ENCODE data around the gene KY.
"Not testable (repeated sequence)": the region's sequence is repeated elsewhere in the genome, so short reads cannot be mapped to it uniquely, and the experiment has no call there.

Gene KY

GRCh38 chr3:134598763-134599545, 51.9 kb downstream of the KY start:
- Mint-ChIP-seq H3K27ac (no peak overlapping the region), H3K36me3 (ENCODE audit: low read depth) (no peaks in the 10 kb centered on the region), H3K4me1 (ENCODE audit: low read depth) (peaks cover 8% of the 10 kb centered on the region), H3K4me3 (no peak overlapping the region), H3K27me3 (peaks cover 10% of the 10 kb centered on the region), H3K9me3 (no peaks in the 10 kb centered on the region)
- DNase-seq, result no peak

DNA sequence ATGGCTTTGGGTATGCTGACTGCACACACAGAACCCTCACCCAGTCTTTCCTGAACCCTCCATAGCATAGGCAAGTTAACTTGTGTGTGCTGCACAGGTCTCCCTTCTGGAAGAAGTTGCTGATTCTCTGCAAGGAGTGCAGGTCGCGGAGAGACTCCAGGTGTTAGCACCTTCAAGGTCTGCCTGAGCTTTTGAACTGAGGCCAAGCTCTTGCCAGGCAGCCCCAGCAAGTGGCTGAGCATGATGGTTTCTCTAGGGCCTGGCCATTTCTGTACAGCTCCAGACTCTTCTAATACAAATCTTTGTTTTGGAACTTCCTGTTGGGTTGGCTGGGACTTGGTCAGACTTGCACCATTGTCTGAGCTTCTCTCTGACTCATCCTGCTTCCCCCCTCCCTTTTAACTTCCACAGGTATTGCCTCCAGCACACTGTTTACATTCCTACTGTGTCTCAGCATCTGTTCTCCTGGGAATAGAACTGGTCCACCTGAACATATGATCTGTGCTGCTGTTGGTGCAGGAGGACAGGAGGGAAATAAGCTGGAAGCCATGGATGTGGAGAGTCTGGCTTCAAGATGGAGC, 53.3 kb downstream of the KY start:
- peaks cover 10% of the 10 kb centered on the region for H3K27me3 Mint-ChIP-seq
- no peak for DNase-seq
- H3K9me3 Mint-ChIP-seq, result no peaks in the 10 kb centered on the region
- peaks cover 8% of the 10 kb centered on the region for H3K4me1 Mint-ChIP-seq (ENCODE audit: low read depth)
- no peak overlapping the region for H3K4me3 Mint-ChIP-seq
- no peaks in the 10 kb centered on the region for H3K36me3 Mint-ChIP-seq (ENCODE audit: low read depth)
- H3K27ac Mint-ChIP-seq, result no peak overlapping the region

GRCh38 chr3:134594986-134595385, 55.8 kb downstream of the KY start:
- not testable (repeated sequence) for H3K4me1 Mint-ChIP-seq (ENCODE audit: low read depth); H3K27ac Mint-ChIP-seq; DNase-seq; H3K27me3 Mint-ChIP-seq; H3K9me3 Mint-ChIP-seq; H3K36me3 Mint-ChIP-seq (ENCODE audit: low read depth); H3K4me3 Mint-ChIP-seq

DNA sequence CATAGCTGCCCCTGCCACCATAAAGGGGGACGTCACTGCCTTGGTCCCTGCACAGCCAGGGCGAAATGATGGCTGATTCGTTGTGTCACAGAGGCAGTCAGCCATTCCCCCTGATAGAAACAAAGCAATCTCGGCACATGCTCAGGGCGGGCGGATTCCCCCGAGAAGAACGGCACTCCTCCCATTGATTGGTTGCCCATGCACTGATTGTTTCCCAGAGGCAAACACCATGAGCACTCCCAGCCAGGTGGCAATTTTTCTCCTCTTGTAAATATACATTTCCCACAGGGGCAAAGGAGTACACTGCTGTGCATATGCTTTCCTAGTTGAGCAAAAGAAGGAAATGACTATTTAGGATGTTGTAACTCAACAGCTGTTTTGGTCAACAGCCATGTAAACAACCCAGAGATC, 56.5 kb downstream of the KY start:
- Mint-ChIP-seq H3K27me3 (no peaks in the 10 kb centered on the region), H3K4me1 (ENCODE audit: low read depth) (no peaks in the 10 kb centered on the region), H3K36me3 (ENCODE audit: low read depth) (no peaks in the 10 kb centered on the region), H3K27ac (no peak overlapping the region), H3K9me3 (no peaks in the 10 kb centered on the region), H3K4me3 (no peak overlapping the region)
- DNase-seq, result no peak

GRCh38 chr3:134592806-134593205, 58.0 kb downstream of the KY start:
- DNase-seq, result no peak
- H3K27ac Mint-ChIP-seq, result no peak overlapping the region

DNA sequence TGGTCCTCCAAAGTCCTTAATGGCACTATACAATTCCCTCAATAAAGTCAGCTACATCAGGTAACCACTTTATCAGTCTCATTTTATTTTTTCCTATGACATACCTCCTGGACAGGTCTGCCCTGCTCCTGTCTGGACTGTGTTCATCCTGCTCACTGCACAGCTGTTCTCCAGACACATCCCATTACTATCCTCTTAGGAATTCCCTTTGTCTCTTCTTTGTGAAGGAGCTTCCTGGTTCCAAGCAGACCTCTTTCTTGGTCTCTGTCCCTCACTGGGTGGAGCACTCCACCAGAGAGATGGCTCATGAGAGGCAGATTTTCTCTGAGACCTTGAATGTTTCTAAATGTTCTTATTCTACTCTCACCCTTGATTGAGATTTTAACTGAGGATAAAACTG, 60.1 kb downstream of the KY start:
- Mint-ChIP-seq H3K4me3 (no peak overlapping the region), H3K36me3 (ENCODE audit: low read depth) (no peaks in the 10 kb centered on the region), H3K27ac (no peak overlapping the region), H3K27me3 (no peaks in the 10 kb centered on the region), H3K4me1 (ENCODE audit: low read depth) (no peaks in the 10 kb centered on the region), H3K9me3 (no peaks in the 10 kb centered on the region)
- DNase-seq, result no peak

More at GRCh38 chr3:134592806-134593205, 58.0 kb downstream of the KY start:
- Mint-ChIP-seq H3K9me3 (no peaks in the 10 kb centered on the region), H3K36me3 (ENCODE audit: low read depth) (no peaks in the 10 kb centered on the region), H3K4me1 (ENCODE audit: low read depth) (no peaks in the 10 kb centered on the region), H3K27me3 (no peaks in the 10 kb centered on the region), H3K4me3 (no peak overlapping the region)

DNA sequence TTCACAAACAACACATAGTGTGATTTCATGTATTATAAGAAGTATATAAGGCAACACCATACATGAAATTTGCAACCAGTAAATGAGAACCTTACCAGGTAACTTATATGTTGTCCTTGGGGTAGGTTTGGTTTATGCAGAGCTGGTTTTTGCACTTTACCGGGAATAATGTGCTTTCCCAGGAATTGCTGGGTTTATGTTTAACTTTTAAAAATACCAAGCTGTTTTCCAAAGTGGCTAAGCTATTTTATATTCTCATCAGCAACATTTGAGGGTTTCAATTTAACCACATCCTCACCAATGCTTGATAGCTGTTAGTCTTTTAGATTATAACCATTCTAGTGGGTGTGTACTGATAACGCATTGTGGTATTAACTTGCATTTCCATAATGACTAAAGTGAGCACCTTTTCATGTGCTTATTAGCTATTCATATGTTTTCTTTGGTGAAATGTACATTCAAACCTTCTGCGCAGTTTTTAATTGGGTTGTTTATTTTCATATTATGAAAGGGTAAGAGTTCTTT, 71.6 kb downstream of the KY start:
- Mint-ChIP-seq H3K27me3 (no peaks in the 10 kb centered on the region), H3K27ac (no peak overlapping the region), H3K36me3 (ENCODE audit: low read depth) (no peaks in the 10 kb centered on the region), H3K4me1 (ENCODE audit: low read depth) (no peaks in the 10 kb centered on the region), H3K4me3 (no peak overlapping the region), H3K9me3 (peaks cover 2% of the 10 kb centered on the region)
- DNase-seq, result no peak

- Mint-ChIP-seq H3K4me3 (no peak overlapping the region), H3K4me1 (ENCODE audit: low read depth) (no peaks in the 10 kb centered on the region), H3K9me3 (peaks cover 6% of the 10 kb centered on the region), H3K27ac (no peak overlapping the region), H3K27me3 (no peaks in the 10 kb centered on the region), H3K36me3 (ENCODE audit: low read depth) (no peaks in the 10 kb centered on the region)
- DNase-seq, result no peak
These were observed 74.0 kb downstream of the KY start for GRCh38 chr3:134576831-134577230.

DNA sequence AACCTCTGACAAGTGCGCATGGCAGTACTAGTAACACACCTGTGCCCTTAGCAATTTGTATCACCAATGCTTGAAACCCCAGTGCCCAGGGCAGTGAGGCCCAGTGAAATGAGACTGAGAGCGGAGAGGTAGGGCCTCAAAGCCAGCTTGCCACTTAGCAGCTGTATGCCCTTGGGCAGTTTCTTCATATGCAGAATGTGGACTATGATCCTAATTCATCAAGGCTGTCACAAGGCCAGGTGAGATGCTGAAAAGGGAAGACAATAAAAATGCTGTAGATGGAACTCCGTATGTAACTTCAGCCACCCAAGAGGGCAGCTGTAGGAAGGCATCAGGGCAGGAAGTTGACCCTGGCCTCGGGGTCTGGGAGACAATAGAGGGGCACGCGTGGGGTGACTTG, 74.4 kb downstream of the KY start:
- no peaks in the 10 kb centered on the region for H3K36me3 Mint-ChIP-seq (ENCODE audit: low read depth)
- no peak overlapping the region for H3K4me3 Mint-ChIP-seq
- DNase-seq, result no peak
- peaks cover 6% of the 10 kb centered on the region for H3K9me3 Mint-ChIP-seq
- H3K27me3 Mint-ChIP-seq, result no peaks in the 10 kb centered on the region
- H3K27ac Mint-ChIP-seq, result no peak overlapping the region
- no peaks in the 10 kb centered on the region for H3K4me1 Mint-ChIP-seq (ENCODE audit: low read depth)

DNA sequence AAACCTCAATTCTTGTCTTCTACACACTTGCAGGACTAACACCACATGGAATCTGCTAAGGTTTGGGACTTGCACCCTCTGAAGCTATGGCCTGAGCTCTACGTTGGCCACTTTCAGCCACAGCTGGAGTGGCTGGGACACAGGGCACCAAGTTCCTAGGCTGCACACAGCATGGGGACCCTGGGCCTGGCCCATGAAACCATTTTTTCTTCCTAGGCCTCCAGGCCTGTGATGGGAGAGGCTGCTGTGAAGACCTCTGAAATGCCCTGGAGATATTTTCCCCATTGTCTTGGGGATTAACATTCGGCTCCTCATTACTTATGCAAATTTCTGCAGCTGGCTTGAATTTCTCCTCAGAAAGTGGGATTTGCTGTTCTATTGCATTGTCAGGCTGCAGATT, 80.9 kb downstream of the KY start:
- H3K27ac Mint-ChIP-seq; H3K4me1 Mint-ChIP-seq (ENCODE audit: low read depth); H3K4me3 Mint-ChIP-seq; H3K36me3 Mint-ChIP-seq (ENCODE audit: low read depth); DNase-seq; H3K27me3 Mint-ChIP-seq: not testable (repeated sequence)
- peaks cover 28% of the 10 kb centered on the region for H3K9me3 Mint-ChIP-seq

DNA sequence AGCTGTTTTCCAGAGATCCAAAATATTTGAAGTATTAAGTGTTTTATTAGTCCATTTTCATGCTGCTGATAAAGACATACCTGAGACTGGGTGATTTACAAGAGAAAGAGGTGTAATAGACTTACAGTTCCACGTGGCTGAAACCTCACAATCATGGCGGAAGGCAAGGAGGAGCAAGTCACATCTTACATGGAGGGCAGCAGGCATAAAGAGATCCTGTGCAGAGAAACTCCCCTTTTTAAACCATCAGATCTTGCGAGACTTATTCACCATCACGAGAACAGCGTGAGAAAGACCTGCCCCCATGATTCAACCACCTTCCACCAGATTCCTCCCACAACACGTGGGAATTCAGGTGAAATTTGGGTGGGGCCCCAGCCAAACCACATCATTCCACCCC, 82.0 kb downstream of the KY start:
- Mint-ChIP-seq H3K9me3 (peaks cover 28% of the 10 kb centered on the region), H3K36me3 (ENCODE audit: low read depth) (peaks cover 2% of the 10 kb centered on the region), H3K4me1 (ENCODE audit: low read depth) (no peaks in the 10 kb centered on the region), H3K27ac (no peak overlapping the region), H3K4me3 (no peak overlapping the region), H3K27me3 (no peaks in the 10 kb centered on the region)
- no peak for DNase-seq

GRCh38 chr3:134567605-134568004, 83.2 kb downstream of the KY start:
- Mint-ChIP-seq H3K4me1 (ENCODE audit: low read depth) (no peaks in the 10 kb centered on the region), H3K27ac (no peak overlapping the region), H3K4me3 (no peak overlapping the region), H3K9me3 (peaks cover 25% of the 10 kb centered on the region), H3K27me3 (no peaks in the 10 kb centered on the region), H3K36me3 (ENCODE audit: low read depth) (peaks cover 8% of the 10 kb centered on the region)
- DNase-seq, result no peak

- Mint-ChIP-seq H3K4me1 (ENCODE audit: low read depth) (no peaks in the 10 kb centered on the region), H3K4me3 (no peak overlapping the region), H3K36me3 (ENCODE audit: low read depth) (peaks cover 34% of the 10 kb centered on the region), H3K9me3 (peaks cover 12% of the 10 kb centered on the region), H3K27ac (no peak overlapping the region), H3K27me3 (no peaks in the 10 kb centered on the region)
- no peak for DNase-seq
These were observed 85.8 kb downstream of the KY start for GRCh38 chr3:134564991-134565390.

GRCh38 chr3:134563601-134564000, 87.2 kb downstream of the KY start:
- Mint-ChIP-seq H3K27ac (no peak overlapping the region), H3K36me3 (ENCODE audit: low read depth) (peaks cover 47% of the 10 kb centered on the region), H3K27me3 (no peaks in the 10 kb centered on the region), H3K9me3 (peaks cover 6% of the 10 kb centered on the region), H3K4me1 (ENCODE audit: low read depth) (no peaks in the 10 kb centered on the region), H3K4me3 (no peak overlapping the region)
- no peak for DNase-seq

GRCh38 chr3:134562055-134562454, 88.8 kb downstream of the KY start:
- Mint-ChIP-seq H3K9me3 (peaks cover 2% of the 10 kb centered on the region), H3K4me3 (no peak overlapping the region), H3K4me1 (ENCODE audit: low read depth) (no peaks in the 10 kb centered on the region), H3K27me3 (no peaks in the 10 kb centered on the region), H3K36me3 (ENCODE audit: low read depth) (peaks cover 53% of the 10 kb centered on the region), H3K27ac (no peak overlapping the region)
- no peak for DNase-seq
